GM18526 (cell line): ENCODE data around the gene CNPY2.

ENCODE experiments used
- POLR2A ChIP-seq: IDR thresholded peaks from 3 replicates; pipeline ENCODE4 v1.6.1; 2011; ENCODE audit not compliant: insufficient read length; ENCODE audit errors: extremely low read depth

The CNPY2 gene

DNA sequence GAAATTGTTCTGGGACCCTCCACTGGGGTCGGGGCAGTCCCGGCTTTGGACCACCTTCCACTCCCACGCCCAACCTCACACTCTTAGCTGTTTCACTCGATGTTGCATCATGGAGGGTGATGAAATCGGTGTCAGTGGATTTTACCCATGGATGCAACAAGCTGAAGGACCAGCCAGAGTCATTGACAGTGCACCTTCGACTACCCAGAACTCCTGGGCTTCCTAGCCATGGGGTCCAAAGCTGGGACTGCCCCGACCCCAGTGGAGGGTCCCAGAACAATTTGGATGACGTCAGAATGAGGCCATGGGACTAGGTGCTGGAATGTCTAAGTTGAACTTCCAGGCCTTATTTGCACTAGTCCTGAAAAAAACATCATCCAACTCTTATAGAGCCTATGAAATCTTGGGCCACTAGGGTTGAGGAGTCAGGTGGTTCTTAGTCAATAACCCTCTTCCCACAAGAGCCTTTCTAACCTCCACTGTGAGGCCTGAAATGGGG, 22.0 kb upstream of the CNPY2 start:
- no peak for TF ChIP-seq POLR2A

DNA sequence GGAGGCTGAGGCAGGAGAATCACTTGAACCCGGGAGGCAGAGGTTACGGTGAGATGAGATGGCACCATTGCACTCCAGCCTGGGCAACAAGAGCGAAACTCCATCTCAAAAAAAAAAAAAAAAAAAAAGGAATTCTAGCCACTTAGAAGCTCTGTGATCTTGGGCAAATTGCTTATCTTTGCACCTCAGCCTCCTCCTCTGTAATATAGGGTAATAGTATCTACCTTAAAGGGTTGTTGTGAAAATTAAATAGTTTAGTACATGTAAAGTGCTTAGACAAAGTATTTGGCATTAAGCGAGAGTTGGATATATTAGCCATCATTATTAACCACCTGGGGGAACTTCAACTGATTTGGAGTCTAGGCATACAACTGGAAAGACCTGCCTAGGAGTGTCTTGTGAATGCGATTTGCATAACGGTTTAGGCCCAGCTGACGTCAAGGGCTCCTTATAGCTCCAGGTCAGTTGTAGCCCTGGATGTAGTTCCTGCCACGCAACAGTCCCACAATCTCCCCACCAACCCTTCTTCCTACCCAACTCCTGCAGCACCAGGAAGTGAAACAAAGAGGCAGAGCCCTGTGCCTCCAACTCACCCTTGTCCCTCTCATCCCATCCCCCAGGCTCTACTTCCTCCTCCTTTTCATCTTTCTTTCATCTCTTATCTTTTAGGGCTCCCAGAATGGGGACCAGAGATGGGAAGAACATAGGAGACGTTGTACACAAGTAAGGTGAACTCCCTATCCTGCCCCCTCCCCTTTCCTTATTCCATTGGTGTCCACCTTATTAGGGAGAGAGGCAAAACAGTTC, 20.8 kb upstream of the CNPY2 start:
- TF ChIP-seq POLR2A: no peak

DNA sequence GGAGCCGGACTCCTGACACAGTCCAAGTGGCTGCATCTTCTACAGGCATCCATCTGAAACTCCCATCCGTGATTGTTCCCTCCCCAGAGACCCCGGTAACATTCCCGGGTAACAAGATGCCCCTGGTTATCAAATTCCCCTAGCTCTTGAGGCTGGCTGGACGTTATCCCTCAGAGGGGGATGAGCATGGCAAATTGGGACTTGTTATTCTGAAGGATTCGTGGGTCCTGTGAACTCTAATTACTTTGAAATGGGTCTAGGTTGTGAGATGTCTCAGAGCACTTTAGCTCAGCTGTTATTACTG, 18.7 kb upstream of the CNPY2 start:
- TF ChIP-seq POLR2A: no peak

DNA sequence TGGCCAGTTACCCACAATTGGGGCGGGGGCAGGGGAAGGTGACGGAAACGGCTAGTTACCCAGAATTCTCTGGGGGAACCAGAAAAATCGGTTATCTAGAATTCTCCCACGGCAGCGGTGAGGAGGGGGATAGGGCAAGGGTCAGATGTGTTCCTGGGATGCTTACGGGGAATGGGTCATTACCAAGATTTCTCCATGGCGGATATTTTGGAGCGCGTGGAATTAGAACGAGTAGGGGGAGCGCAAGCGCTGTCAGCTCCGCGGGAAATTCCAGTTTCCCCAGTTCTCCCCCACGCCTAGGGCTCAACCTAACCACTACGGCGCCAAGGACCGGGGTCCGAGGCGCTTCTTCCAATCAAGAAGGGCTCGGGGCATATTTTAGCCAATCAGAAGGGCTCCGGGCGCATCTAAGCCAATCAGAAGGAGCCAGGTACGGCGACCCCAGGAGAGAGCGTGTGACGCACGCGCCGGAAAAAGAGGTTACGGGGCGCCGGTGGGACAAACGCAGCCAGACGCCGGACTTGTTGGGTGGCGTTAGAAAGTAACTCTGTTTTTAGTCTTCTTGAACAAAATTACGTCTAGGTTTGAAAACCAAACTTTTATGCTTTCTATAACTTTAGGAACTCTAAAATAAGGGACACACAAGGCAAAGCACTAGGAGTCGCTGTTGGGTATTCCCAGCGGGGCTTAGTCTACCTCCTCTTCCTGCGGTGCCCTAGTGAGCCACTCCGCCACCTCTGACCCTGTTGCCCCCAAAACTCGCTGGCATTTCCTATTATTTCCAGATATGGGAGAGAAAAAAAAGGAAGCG, 18.1 kb upstream of the CNPY2 start, which contains the start of gene PAN2:
TSS of gene PAN2 (minus strand) at position 322 of the 811 bp plus-strand sequence. CDS start 906 bp downstream, outside the sequence.
- peak; percentile 88 for TF ChIP-seq POLR2A

DNA sequence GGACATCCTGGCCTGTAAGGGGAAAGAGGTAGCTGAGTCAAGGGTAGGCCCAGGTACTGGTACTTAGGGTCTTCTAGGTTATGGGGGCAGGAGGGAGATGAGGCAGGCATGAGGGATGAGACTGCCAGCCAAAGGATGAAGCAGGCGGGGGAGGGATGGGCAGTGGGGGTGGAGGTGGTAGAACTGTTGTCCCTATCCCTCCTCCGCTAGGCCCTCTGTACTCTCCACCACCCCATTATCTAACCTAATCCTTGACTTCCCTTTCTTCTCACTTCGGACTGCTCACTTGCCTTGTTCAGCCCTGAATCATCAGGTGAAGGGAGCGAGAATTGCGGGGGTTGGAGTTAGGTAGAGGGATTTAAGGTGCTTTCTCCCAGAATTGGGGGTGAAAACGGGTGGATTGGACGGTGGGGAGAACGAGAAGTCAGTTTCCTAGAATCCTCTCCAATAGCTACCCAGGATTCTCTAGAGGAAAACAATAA, 17.4 kb upstream of the CNPY2 start:
- TF ChIP-seq POLR2A: no peak

DNA sequence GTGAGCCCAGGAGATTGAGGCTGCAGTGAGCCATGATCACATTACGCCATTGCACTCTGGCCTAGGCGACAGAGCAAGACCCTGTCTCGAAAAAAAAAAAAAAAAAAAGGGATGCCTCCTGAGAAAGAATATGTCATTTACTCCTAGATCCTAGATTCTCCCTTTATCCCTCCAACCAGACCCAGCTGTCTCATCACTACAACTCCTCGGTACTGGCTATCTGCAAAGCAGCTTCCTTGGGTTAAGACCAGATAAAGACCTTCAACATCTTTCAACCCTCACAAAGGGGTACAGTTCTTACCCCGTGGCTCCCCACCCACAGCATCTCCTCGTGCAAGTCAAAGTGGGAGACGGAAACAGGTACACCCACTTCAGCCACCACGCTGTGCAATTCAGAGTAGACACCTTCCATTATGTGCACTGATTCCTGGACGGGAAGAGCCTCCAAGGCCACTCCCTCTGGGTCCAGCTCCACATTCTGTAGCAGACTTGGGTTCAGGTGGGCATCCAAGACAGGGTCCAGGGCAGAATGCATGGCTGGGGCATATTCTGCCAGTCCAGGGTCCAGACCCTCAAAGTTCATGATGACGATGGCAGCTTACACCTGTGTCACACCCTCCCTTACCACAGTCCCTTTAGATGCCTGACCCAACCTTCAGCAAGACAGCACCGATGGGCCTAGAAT, 16.9 kb upstream of the CNPY2 start:
- TF ChIP-seq POLR2A: no peak

DNA sequence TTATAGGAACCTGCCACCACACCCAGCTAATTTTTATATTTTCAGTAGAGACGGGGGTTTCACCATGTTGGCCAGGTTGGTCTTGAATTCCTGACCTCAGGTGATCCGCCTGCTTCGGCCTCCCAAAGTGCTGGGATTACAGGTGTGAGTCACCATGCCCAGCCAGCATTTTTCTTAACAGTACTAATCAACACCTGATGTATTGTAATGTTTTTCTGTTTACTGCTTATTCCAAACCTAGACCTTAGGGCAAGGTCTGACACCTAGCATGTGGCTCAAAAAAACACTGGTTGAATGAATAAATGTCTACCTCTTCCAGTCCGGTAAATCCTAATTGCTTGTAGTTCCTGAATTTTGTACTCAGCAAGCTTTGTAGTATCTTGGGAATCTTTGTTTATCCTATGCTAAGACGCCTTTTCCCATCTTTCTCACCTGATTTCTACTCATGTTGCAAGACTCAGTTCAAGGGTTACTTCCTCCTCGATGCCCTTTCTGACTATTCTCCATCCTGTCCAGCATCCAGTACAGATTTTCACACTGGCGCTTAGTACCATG, 15.2 kb upstream of the CNPY2 start:
- no peak for TF ChIP-seq POLR2A

DNA sequence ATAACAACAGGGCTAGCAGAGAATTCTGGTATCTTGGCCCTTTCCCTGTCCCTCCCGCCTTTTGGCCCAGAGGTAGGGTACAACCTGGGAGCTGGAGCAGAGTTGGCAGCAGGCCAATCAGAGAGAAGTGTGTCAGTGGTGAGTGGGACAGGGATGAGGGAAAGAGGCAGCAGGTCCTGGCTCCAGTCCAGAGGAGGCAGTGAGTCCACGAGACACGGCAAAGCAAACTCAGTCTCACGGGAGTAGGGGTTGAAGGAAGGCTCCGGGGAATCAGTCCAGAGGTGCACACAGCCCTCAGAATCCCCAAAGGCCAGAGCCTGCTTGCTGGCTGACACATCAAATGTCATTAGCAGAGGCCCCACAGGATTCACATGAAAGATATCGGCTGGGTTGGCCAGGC, 10.7 kb upstream of the CNPY2 start:
- no peak for TF ChIP-seq POLR2A

DNA sequence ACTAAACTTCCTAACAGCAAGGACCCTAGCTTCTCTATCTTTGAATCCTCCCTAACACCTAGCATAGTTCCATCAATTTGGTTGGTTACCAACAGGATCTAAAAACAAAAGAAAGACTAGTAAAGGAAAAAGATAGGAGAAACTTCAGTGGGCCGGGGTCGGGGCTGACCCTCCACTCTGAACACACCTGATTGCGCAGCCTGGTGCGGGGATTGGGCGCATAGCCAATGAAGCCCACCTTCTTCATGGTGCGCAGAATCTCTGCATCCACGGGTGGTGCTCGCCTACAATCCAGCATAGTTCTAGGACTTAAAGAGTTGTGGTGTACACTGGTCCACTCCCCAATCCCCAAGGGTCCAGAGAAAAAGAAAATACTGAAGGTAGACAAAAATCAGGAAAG, 10.3 kb upstream of the CNPY2 start:
- no peak for TF ChIP-seq POLR2A

DNA sequence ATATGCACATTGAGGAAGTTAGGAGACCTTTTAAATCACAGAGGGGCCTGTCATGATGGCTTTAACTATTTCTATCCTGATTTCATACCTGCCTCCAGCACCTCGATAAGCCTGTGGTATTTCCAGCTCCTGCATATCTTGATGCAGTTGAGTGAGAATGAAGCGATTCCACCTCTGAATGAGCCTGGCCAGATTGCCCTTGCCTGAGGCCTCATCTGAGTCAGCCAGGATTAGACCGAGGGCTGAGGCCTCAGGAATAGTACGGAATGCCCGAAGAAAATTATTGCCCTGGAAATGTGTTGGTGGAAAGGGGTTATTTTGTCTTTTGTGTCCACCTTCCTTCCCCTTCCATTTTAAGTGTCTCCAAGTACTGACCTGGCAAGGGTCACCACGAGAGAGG, 8.4 kb upstream of the CNPY2 start:
- no peak for TF ChIP-seq POLR2A

DNA sequence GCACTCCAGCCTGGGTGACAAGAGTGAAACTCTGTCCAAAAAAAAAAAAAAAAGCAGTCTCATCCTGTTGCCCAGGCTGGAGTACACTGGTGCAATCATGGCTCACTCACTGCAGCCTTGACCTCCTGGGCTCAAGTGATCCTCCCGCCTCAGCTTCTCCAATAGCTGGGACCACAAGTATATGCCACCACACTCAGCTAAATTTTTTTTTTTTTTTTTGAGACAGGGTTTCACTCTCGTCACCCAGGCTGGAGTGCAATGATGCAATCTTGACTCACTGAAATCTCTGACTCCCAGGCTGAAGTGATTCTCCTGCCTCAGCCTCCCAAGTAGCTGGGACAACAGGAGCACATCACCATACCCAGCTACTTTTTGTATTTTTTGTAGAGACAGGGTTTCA, 5.2 kb upstream of the CNPY2 start:
- TF ChIP-seq POLR2A: no peak

DNA sequence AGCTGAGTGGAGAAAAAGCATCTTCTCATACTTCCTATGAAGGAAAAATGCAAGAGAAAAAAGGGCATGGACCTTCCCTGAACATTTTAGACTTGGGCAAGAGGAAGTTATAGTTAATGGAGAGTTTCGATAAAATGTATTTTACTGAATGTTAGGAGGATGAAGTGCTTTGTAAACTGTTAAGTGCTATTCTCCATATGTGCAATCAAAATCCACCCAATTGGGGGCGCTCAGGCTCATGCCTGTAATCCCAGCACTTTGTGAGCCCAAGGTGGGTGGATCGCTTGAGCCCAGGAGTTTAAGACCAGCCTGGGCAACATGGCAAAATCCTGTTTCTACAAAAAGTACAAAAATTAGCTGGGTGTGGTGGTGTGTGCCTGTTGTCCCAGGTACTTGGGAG, 1.9 kb upstream of the CNPY2 start:
- no peak for TF ChIP-seq POLR2A

DNA sequence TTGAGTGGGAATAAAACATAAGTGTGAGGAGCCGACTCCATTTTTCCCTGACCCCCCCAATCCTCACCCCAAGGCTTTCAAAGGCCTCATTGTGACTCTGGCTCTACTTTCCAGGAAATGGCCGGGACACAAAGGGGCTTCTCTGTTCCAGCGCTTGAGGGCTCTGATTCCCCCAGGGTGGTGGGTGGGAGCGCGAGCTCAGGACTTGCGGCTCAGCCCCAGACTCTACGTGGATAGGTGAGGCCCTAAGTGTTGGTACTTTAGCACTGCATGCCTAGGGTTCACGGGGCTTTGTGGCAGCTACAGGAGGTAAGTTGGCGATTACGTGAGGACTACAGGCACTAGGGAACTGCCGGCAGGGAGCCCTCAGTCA, 553 bp downstream of the CNPY2 start:
- TF ChIP-seq POLR2A: no peak

DNA sequence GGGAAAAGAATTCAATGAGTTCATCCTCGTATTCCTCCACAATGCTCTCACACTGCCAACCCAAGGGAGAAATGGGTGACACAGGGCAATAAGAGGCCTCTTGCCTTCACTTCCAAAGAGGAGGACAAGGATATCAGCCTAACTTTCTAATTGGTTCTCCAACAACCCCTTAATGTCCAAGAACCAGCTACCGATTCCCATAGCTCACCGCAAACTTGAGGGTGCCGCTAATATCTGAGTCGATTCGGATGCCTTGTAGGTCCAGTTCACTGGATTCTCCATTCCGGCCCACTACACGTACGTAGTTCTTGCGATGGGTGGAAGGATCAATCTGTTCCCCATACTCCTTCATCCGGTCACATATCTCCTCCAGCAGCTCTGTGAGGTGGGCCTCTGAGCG, 4.8 kb downstream of the CNPY2 start:
- no peak for TF ChIP-seq POLR2A

DNA sequence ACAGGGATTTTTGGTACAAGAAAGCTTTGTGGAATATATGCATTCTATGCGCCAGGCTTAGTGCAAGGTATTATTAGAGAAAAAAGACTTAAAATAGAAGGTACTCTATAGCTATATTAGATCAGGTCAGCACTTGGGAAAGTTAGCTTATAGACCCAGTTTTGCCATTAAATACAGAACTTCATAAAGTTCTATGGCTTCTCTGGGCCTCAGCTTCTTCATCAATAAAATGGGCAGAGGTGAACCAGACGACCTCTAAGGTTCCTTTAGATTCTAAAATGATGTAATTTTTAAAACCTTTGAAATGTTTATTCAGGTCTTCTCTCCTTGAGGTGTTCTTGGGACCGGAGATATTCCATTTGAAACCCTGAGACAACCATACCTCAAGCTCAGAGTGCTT, 7.1 kb downstream of the CNPY2 start:
- TF ChIP-seq POLR2A: no peak
